NB4 (cell line): ENCODE measurements around the gene NRG4.

ENCODE experiments used
- POLR2A ChIP-seq: IDR thresholded peaks from 2 replicates; pipeline ENCODE4 v1.6.1; 2011; ENCODE audit warnings: mild to moderate bottlenecking; ENCODE audit not compliant: insufficient read length; ENCODE audit errors: extremely low read depth
- TF ChIP-seq, protein P1 (sequence below): IDR thresholded peaks from one replicate; pipeline ENCODE4 v1.5.1; 2012; ENCODE audit warnings: low read depth, low read length
- TF ChIP-seq, protein P2 (sequence below): IDR thresholded peaks from 2 replicates; pipeline ENCODE4 v1.6.1; 2011; ENCODE audit warnings: low read depth, low read length

DNA sequence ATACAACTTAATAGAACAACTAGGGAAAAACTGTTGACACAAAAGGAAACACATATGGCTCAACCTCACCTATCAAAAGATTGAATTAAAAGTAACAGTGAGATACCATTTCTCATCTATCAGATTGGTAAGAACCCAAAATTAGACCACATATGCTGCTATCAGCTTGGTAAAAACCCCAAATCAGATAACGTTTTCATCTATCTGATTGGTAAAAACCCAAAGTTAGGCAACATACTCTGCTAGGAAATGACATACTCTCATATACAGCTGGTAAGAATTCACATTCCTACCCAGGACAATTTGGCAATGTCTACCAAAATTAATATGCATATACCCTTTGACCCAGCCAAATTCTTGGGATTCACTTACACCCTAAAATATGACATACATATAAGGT is 26.3 kb downstream of the NRG4 start:
- TF ChIP-seq, protein P1, sequence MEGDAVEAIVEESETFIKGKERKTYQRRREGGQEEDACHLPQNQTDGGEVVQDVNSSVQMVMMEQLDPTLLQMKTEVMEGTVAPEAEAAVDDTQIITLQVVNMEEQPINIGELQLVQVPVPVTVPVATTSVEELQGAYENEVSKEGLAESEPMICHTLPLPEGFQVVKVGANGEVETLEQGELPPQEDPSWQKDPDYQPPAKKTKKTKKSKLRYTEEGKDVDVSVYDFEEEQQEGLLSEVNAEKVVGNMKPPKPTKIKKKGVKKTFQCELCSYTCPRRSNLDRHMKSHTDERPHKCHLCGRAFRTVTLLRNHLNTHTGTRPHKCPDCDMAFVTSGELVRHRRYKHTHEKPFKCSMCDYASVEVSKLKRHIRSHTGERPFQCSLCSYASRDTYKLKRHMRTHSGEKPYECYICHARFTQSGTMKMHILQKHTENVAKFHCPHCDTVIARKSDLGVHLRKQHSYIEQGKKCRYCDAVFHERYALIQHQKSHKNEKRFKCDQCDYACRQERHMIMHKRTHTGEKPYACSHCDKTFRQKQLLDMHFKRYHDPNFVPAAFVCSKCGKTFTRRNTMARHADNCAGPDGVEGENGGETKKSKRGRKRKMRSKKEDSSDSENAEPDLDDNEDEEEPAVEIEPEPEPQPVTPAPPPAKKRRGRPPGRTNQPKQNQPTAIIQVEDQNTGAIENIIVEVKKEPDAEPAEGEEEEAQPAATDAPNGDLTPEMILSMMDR: no peak
- no peak for TF ChIP-seq POLR2A
- TF ChIP-seq, protein P2, sequence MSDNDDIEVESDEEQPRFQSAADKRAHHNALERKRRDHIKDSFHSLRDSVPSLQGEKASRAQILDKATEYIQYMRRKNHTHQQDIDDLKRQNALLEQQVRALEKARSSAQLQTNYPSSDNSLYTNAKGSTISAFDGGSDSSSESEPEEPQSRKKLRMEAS: no peak
